Upper lobe of left lung (tissue), 6 donors: ENCODE measurements around the gene MINDY3. TPM values are rescaled to one million over a fixed set of nuclear protein-coding genes. Genes with fewer than 3 reads are reported as not detected.

ENCODE experiments used
- ATAC-seq, 2 donors: fragments of 200-7000 bp; cut with Tn5 transposase; one replicate each; pipeline ENCODE4 v1.9.1; 2022; ENCODE audit warnings: mild to moderate bottlenecking in 2 of 2, moderate library complexity in 2 of 2; ENCODE audit not compliant: low FRiP score in 2 of 2
- DNase-seq, 2 donors: peaks; one replicate each; pipeline ENCODE4 v3.0.0-alpha.2; 2019 to 2020
- H3K27ac ChIP-seq, 4 donors: fragments of 200-600 bp; sonication (generic); one replicate each; pipeline ENCODE4 v1.5.1; 2016 to 2019
- H3K27me3 ChIP-seq, 4 donors: fragments of 200-600 bp; sonication (generic); one replicate each; pipeline ENCODE4 v1.5.1; 2017 to 2019
- H3K36me3 ChIP-seq, 4 donors: fragments of 200-600 bp; sonication (generic); one replicate each; pipeline ENCODE4 v1.5.1; 2016 to 2019
- H3K4me1 ChIP-seq, 4 donors: fragments of 200-600 bp; sonication (generic); one replicate each; pipeline ENCODE4 v1.5.1; 2018 to 2019
- H3K4me3 ChIP-seq, 4 donors: fragments of 200-600 bp; sonication (generic); one replicate each; pipeline ENCODE4 v1.5.1; 2017 to 2019; ENCODE audit warnings: mild to moderate bottlenecking in 2 of 4, moderate library complexity in 1 of 4
- H3K9me3 ChIP-seq, 4 donors: fragments of 200-600 bp; sonication (generic); one replicate each; pipeline ENCODE4 v1.5.1; 2018 to 2019
- CTCF ChIP-seq, 6 experiments: fragments of 450-650 bp in 4 of 6; fragments of 200-600 bp in 2 of 6; sonication (generic) in 2 of 6; IDR thresholded peaks; one replicate each; pipeline ENCODE4 v1.5.1; 2016 to 2019; ENCODE audit warnings: antibody characterized with exemption in 6 of 6
- EP300 ChIP-seq, 4 donors: sonication (generic); formaldehyde crosslinking; IDR thresholded peaks; one replicate each; pipeline ENCODE4 v1.5.1; 2017; ENCODE audit warnings: antibody characterized with exemption in 4 of 4, control low read depth in 2 of 4
- POLR2A ChIP-seq, 4 donors: fragments of 450-650 bp; IDR thresholded peaks; one replicate each; pipeline ENCODE4 v1.5.1; 2016 to 2017; ENCODE audit warnings: antibody characterized with exemption in 4 of 4, mild to moderate bottlenecking in 2 of 4
- POLR2AphosphoS5 ChIP-seq, 2 donors: sonication (generic); formaldehyde crosslinking; IDR thresholded peaks; one replicate each; pipeline ENCODE4 v1.5.1; 2017; ENCODE audit warnings: antibody characterized with exemption in 2 of 2
- WGBS, 2 donors: methylation state at CpG; one replicate each; pipeline ENCODE4 v1.1.5; 2017 to 2018; 5-methylcytosine and 5-hydroxymethylcytosine counted together
- total RNA-seq, 6 donors: library from RNA; depleted of rRNA in 4 of 6; stranded (reverse); fragments of >200 nt in 4 of 6; gene quantifications; one replicate each; pipeline versions ENCODE4 v1.1.0 to v1.2.1, GENCODE V29; 2016 to 2021
- donor health status: DM: no; HTN: no; CAD: no; lungs with moderate emphysema.
- donor health status: DM: no; HTN: yes; CAD: no; lungs with severe emphysema.

MINDY3 gene
- total RNA-seq, 6 donors from 2014 or later, result 10.8 to 39.8 (median 26.5) TPM

GRCh38 chr10:15802375-15802949, 57.8 kb downstream of the MINDY3 start:
- Histone ChIP-seq H3K9me3 (peaks cover 0 to 4% (median 0%) of the 10 kb centered on the region in 4 donors), H3K4me1 (no peaks in the 10 kb centered on the region), H3K27ac (no peak overlapping the region), H3K27me3 (no peaks in the 10 kb centered on the region), H3K36me3 (peaks cover 0 to 26% (median 4%) of the 10 kb centered on the region in 4 donors), H3K4me3 (no peak overlapping the region)
- ATAC-seq, result no peak
- TF ChIP-seq EP300 (IDR thresholded peaks at IDR 0.05), result no peak
- TF ChIP-seq CTCF (IDR thresholded peaks at IDR 0.05), result no peak
- TF ChIP-seq POLR2A (IDR thresholded peaks at IDR 0.05), result no peak
- TF ChIP-seq POLR2AphosphoS5 (IDR thresholded peaks at IDR 0.05), result no peak
- no peak for DNase-seq
- 88% methylated on average over 3 of the region's 3 CpGs for WGBS, 2 donors

GRCh38 chr10:15801641-15802040, 58.7 kb downstream of the MINDY3 start:
- peaks cover 0 to 26% (median 4%) of the 10 kb centered on the region in 4 donors for H3K36me3 ChIP-seq
- no peak overlapping the region for H3K27ac ChIP-seq
- 98 to 99% methylated on average over 3 of the region's 3 CpGs for WGBS, 2 donors
- no peaks in the 10 kb centered on the region for H3K27me3 ChIP-seq
- TF ChIP-seq EP300 (IDR thresholded peaks at IDR 0.05) (no peak), POLR2AphosphoS5 (IDR thresholded peaks at IDR 0.05) (no peak), CTCF (IDR thresholded peaks at IDR 0.05) (no peak), POLR2A (IDR thresholded peaks at IDR 0.05) (no peak)
- ATAC-seq (no peak), DNase-seq (no peak)
- H3K4me1 ChIP-seq, result no peaks in the 10 kb centered on the region
- no peak overlapping the region for H3K4me3 ChIP-seq
- H3K9me3 ChIP-seq, result peaks cover 0 to 4% (median 0%) of the 10 kb centered on the region in 4 donors

GRCh38 chr10:15801147-15801546, 59.2 kb downstream of the MINDY3 start:
- 96 to 100% methylated on average over 1 of the region's 1 CpG for WGBS, 2 donors
- H3K36me3 ChIP-seq, result peaks cover 0 to 21% (median 4%) of the 10 kb centered on the region in 4 donors
- no peak for ATAC-seq

GRCh38 chr10:15797346-15797745, 63.0 kb downstream of the MINDY3 start:
- H3K9me3 ChIP-seq, result peaks cover 0 to 4% (median 0%) of the 10 kb centered on the region in 4 donors
- H3K4me3 ChIP-seq, result no peak overlapping the region
- no peak overlapping the region for H3K27ac ChIP-seq
- ATAC-seq, result no peak
- peaks cover 0 to 28% (median 6%) of the 10 kb centered on the region in 4 donors for H3K36me3 ChIP-seq
- TF ChIP-seq POLR2AphosphoS5 (IDR thresholded peaks at IDR 0.05) (no peak), CTCF (IDR thresholded peaks at IDR 0.05) (no peak), EP300 (IDR thresholded peaks at IDR 0.05) (no peak)
- peaks cover 0 to 2% (median 0%) of the 10 kb centered on the region in 4 donors for H3K4me1 ChIP-seq
- WGBS, 2 donors, result 88 to 94% methylated on average over 2 of the region's 2 CpGs
- no peaks in the 10 kb centered on the region for H3K27me3 ChIP-seq
- no peak for DNase-seq

More at GRCh38 chr10:15801147-15801546, 59.2 kb downstream of the MINDY3 start:
- Histone ChIP-seq H3K4me3 (no peak overlapping the region), H3K4me1 (no peaks in the 10 kb centered on the region), H3K27me3 (no peaks in the 10 kb centered on the region), H3K9me3 (peaks cover 0 to 4% (median 0%) of the 10 kb centered on the region in 4 donors), H3K27ac (no peak overlapping the region)
- TF ChIP-seq POLR2AphosphoS5 (IDR thresholded peaks at IDR 0.05) (no peak), POLR2A (IDR thresholded peaks at IDR 0.05) (no peak), EP300 (IDR thresholded peaks at IDR 0.05) (no peak), CTCF (IDR thresholded peaks at IDR 0.05) (no peak)
- DNase-seq, result no peak

- no peak for DNase-seq
- Histone ChIP-seq H3K36me3 (peaks cover 0 to 28% (median 6%) of the 10 kb centered on the region in 4 donors), H3K4me3 (no peak overlapping the region), H3K27ac (no peak overlapping the region), H3K27me3 (no peaks in the 10 kb centered on the region), H3K4me1 (peaks cover 0 to 7% (median 2%) of the 10 kb centered on the region in 4 donors), H3K9me3 (peaks cover 0 to 4% (median 0%) of the 10 kb centered on the region in 4 donors)
- WGBS, 2 donors, result 60 to 78% methylated on average over 1 of the region's 1 CpG
- no peak for TF ChIP-seq POLR2A (IDR thresholded peaks at IDR 0.05)
- ATAC-seq, result no peak
These were observed 63.5 kb downstream of the MINDY3 start for GRCh38 chr10:15796762-15797161.
